ENCODE measurements around the gene HDAC10. TPM values are rescaled to one million over a fixed set of nuclear protein-coding genes. Genes with fewer than 3 reads are reported as not detected.

Gene HDAC10
- polyA plus RNA-seq, 1 of the 3 experiments (the other 2 are of a cell fraction), result 51.9 TPM

GRCh38 chr22:50220603-50221409 lies 30.3 kb downstream of the HDAC10 start:
- Histone ChIP-seq H3K9ac (no peak overlapping the region), H3K27me3 (ENCODE audit: insufficient read depth) (no peaks in the 10 kb centered on the region), H3K79me2 (ENCODE audit: insufficient read depth) (no peaks in the 10 kb centered on the region), H3K27ac (ENCODE audit: low read depth in 2 of 2, low read length in 1 of 2) (no peak overlapping the region), H3K4me1 (ENCODE audit: control insufficient read depth in 1 of 2, insufficient read depth in 2 of 2, low read depth in 1 of 2, low read length in 1 of 2) (peaks cover 0 to 11% of the 10 kb centered on the region in 2 experiments; a peak in 1 of 4 replicates), H2AFZ (ENCODE audit: low read depth) (no peak overlapping the region), H3F3A (replicated peaks; ENCODE audit: insufficient read depth) (no peaks in the 10 kb centered on the region), H4K20me1 (ENCODE audit: insufficient read depth) (peaks cover 10% of the 10 kb centered on the region; the same call in 1 of the 2 replicates), H3K4me2 (no peak overlapping the region), H3K36me3 (replicated peaks in 1 of 2; ENCODE audit: control insufficient read depth in 1 of 2, insufficient read depth in 2 of 2, low read length in 1 of 2) (peaks cover 3 to 78% of the 10 kb centered on the region in 2 experiments), H3K9me3 (no peaks in the 10 kb centered on the region), H3K9me2 (no peaks in the 10 kb centered on the region), H3K4me3 (ENCODE audit: low read depth in 2 of 2, low read length in 1 of 2) (no peak overlapping the region)
- DNase-seq, result no peak
- WGBS (ENCODE audit: low lambda C conversion rate), result 95% methylated on average over 20 of the region's 45 CpGs
- POLR2A ChIA-PET, result no interaction called here
- CTCF ChIA-PET, result interaction anchor here (0.5 to 1.9 kb wide), 9 partner anchors 8 to 73 kb away, joined by 3 to 6 read pairs (median 3); no protein-coding TSS in a partner anchor
- no peak for TF ChIP-seq FOSL2 (IDR thresholded peaks at IDR 0.05; ENCODE audit: borderline replicate concordance, low read depth)
- TF ChIP-seq CHD2 (IDR thresholded peaks at IDR 0.05; ENCODE audit: low read length, partially characterized antibody), result no peak
- no peak for TF ChIP-seq REST (IDR thresholded peaks at IDR 0.05; ENCODE audit: low read depth, low read length)
- TF ChIP-seq MAX (IDR thresholded peaks at IDR 0.05; ENCODE audit: low read depth), result no peak
- no peak for TF ChIP-seq TCF12 (IDR thresholded peaks at IDR 0.05)
- no peak for TF ChIP-seq FOXJ3 (CRISPR knock-in tag; IDR thresholded peaks at IDR 0.05)
- TF ChIP-seq GATA2 (CRISPR knock-in tag; IDR thresholded peaks at IDR 0.05), result no peak
- no peak for TF ChIP-seq ELF1 (IDR thresholded peaks at IDR 0.05)
- no peak for TF ChIP-seq MEF2A (IDR thresholded peaks at IDR 0.05; ENCODE audit: borderline replicate concordance, low read depth)
- TF ChIP-seq TAF1 (IDR thresholded peaks at IDR 0.05; ENCODE audit: borderline replicate concordance, low read depth, low read length), result no peak
- no peak for TF ChIP-seq CTCF (IDR thresholded peaks at IDR 0.05)
- no peak for TF ChIP-seq ZBTB33 (IDR thresholded peaks at IDR 0.05; ENCODE audit: borderline replicate concordance, low read depth)
- TF ChIP-seq GABPA (IDR thresholded peaks at IDR 0.05; ENCODE audit: low read depth), result no peak
- TF ChIP-seq JUND (IDR thresholded peaks at IDR 0.05), result no peak
- no peak for TF ChIP-seq MXI1 (IDR thresholded peaks at IDR 0.05; ENCODE audit: low read depth, low read length)
- no peak for TF ChIP-seq SMC3 (IDR thresholded peaks at IDR 0.05; ENCODE audit: low read depth, low read length)
